ENCODE results near the gene BHLHE40. TPM values are rescaled to one million over a fixed set of nuclear protein-coding genes. Genes with fewer than 3 reads are reported as not detected.
A peak's percentile ranks its signal among the peaks of the same experiment; 100 is the strongest.

BHLHE40 gene
- total and polyA plus RNA-seq, 2 of the 8 experiments (the other 6 are each of a cell fraction or from before 2014, with no cell fraction given): 1.5 to 2.2 TPM

DNA sequence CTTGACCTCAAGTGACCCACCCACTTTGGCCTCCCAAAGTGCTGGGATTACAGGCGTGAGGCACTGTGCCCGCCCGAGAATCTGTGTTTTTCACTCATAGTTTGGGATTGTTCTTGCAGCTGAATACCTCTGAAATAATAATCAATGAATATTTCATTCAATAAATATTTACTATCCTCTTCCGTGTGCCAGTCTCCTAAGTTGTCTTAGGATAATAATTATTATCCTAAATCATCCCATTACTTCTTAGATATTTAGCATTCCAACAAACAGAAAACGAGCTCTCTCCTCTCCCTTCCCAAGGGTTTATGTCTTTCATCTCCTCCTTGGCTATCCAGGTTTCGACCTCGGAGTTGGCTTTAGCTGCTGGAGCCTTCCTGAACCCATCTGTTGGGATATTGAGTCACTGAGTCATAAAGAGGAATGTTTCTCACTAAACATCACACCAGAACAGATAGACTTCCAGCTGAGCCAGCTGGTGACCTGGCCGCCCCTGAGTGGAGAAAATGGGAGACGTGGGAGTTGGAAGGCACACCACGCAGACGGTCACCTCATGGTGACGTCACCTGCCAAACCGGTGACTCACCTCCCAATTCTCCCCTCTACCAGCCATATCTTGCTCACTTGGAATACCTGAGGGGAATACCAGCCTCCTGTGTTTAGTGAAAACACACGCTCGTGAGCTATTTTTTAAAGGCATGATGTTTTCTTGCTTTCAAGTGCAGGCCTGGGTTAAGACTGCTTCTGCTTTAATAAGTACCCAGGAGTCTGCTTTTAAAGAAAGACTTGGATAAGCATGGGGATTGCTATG, 43.9 kb downstream of the BHLHE40 start:
- H3K27ac ChIP-seq (ENCODE audit: low read depth, low read length): no peak overlapping the region
- POLR2A ChIA-PET (ENCODE audit: partially characterized antibody): interaction anchor here (0.6 to 1.3 kb wide), 2 partner anchors 8 to 101 kb away, joined by 3 read pairs; no protein-coding TSS in a partner anchor
- no peak for FAIRE-seq
- peak; percentile 85 for TF ChIP-seq JUND (IDR thresholded peaks at IDR 0.05; ENCODE audit: low read length)
- TF ChIP-seq JUN (IDR thresholded peaks at IDR 0.05; ENCODE audit: low read depth, low read length): peak; percentile 54

More for the DNA sequence above, 43.9 kb downstream of the BHLHE40 start:
- H2BK20ac ChIP-seq (ENCODE audit: low read length): no peak overlapping the region
- H4K8ac ChIP-seq (ENCODE audit: extremely low read depth, insufficient read depth, low read length): no peak overlapping the region
- 84% methylated on average over 15 of the region's 15 CpGs; no CpG with 5 or more reads in 1 of the 2 experiments for WGBS, 2 experiments (ENCODE audit: extremely low coverage in 1 of 2, insufficient coverage in 1 of 2, insufficient read length in 1 of 2, insufficient replicate concordance in 2 of 2, low coverage in 1 of 2, low lambda C conversion rate in 2 of 2, missing lambda C conversion rate in 1 of 2)
- no peak overlapping the region for H3K23ac ChIP-seq (ENCODE audit: insufficient read length)
- H2AFZ ChIP-seq (ENCODE audit: low read length): no peak overlapping the region
- H4K20me1 ChIP-seq (replicated peaks in 1 of 2; ENCODE audit: control insufficient read depth in 1 of 2, insufficient read depth in 2 of 2, low read length in 2 of 2): no peaks in the 10 kb centered on the region
- no peak overlapping the region for H3K4me3 ChIP-seq (ENCODE audit: extremely low read depth in 1 of 4, insufficient read depth in 2 of 4, low read depth in 3 of 4, low read length in 4 of 4)
- H3K79me1 ChIP-seq (ENCODE audit: low read depth, low read length): no peaks in the 10 kb centered on the region
- no peak overlapping the region for H3K9ac ChIP-seq (replicated peaks in 1 of 4; ENCODE audit: extremely low read depth in 1 of 4, low read depth in 3 of 4, low read length in 3 of 4)
- no peak overlapping the region for H3K4ac ChIP-seq (replicated peaks; ENCODE audit: insufficient read length, low read depth, low read length)
- peak in 1 of 2 experiments; percentile 79 for DNase-seq (ENCODE audit: low read depth in 1 of 2, low spot score in 2 of 2)
- no peak overlapping the region for H2BK5ac ChIP-seq (ENCODE audit: low read depth, low read length)
- no peak overlapping the region for H2AK5ac ChIP-seq (ENCODE audit: low read depth, low read length)
- CTCF ChIA-PET (ENCODE audit: partially characterized antibody): interaction anchor here (0.6 to 2.5 kb wide), 10 partner anchors 29 to 368 kb away, joined by 3 to 9 read pairs (median 4); no protein-coding TSS in a partner anchor
- H3K4me1 ChIP-seq (replicated peaks in 1 of 4; ENCODE audit: control insufficient read depth in 3 of 4, insufficient read depth in 4 of 4, low read length in 3 of 4): peaks cover 0 to 5% (median 1%) of the 10 kb centered on the region in 4 experiments; a peak in 2 of 7 replicates
- no peak overlapping the region for H4K5ac ChIP-seq (ENCODE audit: insufficient read length, low read depth, low read length)
- H3K14ac ChIP-seq (ENCODE audit: insufficient read length): no peak overlapping the region
- no peak overlapping the region for H4K91ac ChIP-seq (replicated peaks; ENCODE audit: insufficient read length, low read length)
- H2BK120ac ChIP-seq (replicated peaks; ENCODE audit: low read depth, low read length): no peak overlapping the region
- no peak overlapping the region for H2BK12ac ChIP-seq (ENCODE audit: low read depth, low read length)
- no peak overlapping the region for H2BK15ac ChIP-seq (ENCODE audit: low read length)
- H3K9me3 ChIP-seq (ENCODE audit: insufficient read depth in 2 of 2, low read depth in 1 of 2, low read length in 1 of 2): no peaks in the 10 kb centered on the region; a peak in 1 of 4 replicates
- no peak overlapping the region for H3K18ac ChIP-seq (ENCODE audit: extremely low read depth, low read length)
- H3K79me2 ChIP-seq (ENCODE audit: control insufficient read depth in 1 of 2, insufficient read depth in 2 of 2, low read length in 2 of 2): no peaks in the 10 kb centered on the region
- peaks cover 2% of the 10 kb centered on the region; the same call in 1 of the 2 replicates for H3K23me2 ChIP-seq (ENCODE audit: low read depth, low read length)
- no peak overlapping the region for H3K4me2 ChIP-seq (ENCODE audit: insufficient read depth in 1 of 2, low read depth in 2 of 2, low read length in 2 of 2)
- H3K27me3 ChIP-seq (replicated peaks in 1 of 4; ENCODE audit: control insufficient read depth in 3 of 4, extremely low read depth in 1 of 4, insufficient read depth in 3 of 4, low read length in 3 of 4): no peaks in the 10 kb centered on the region
- H3K56ac ChIP-seq (replicated peaks; ENCODE audit: insufficient read length, low read depth, low read length): no peak overlapping the region
- no peaks in the 10 kb centered on the region for H3K36me3 ChIP-seq (ENCODE audit: control insufficient read depth in 2 of 4, insufficient read depth in 4 of 4, low read length in 3 of 4)
